Gastrocnemius medialis (tissue), 4 donors: ENCODE measurements around the gene IL3RA. TPM values are rescaled to one million over a fixed set of nuclear protein-coding genes. Genes with fewer than 3 reads are reported as not detected.

Source experiments
- ATAC-seq, 2 donors: fragments of 150-250 bp; one replicate each; pipeline ENCODE4 v1.9.1; 2016
- DNase-seq, 2 donors: peaks; one replicate each; pipeline ENCODE4 v3.0.0-alpha.2; 2019
- H3K27ac ChIP-seq, 4 donors: fragments of 200-600 bp; sonication (generic); 1 replicate in 1 of 4; 2 replicates in 3 of 4; pipeline ENCODE4 v1.5.1; 2016 to 2018; ENCODE audit warnings: mild to moderate bottlenecking in 2 of 4, moderate library complexity in 1 of 4
- H3K27me3 ChIP-seq, 3 donors: fragments of 200-600 bp; sonication (generic) in 2 of 3; 1 replicate in 1 of 3; 2 replicates in 2 of 3; pipeline versions ENCODE4 v1.5.1 to v1.6.0; 2016 to 2019; ENCODE audit warnings: mild to moderate bottlenecking in 1 of 3, moderate library complexity in 1 of 3
- H3K36me3 ChIP-seq, 2 donors: fragments of 200-600 bp; sonication (generic) in 1 of 2; one replicate each; pipeline ENCODE4 v1.5.1; 2017 to 2018
- H3K4me1 ChIP-seq, 2 donors: fragments of 200-600 bp; sonication (generic) in 1 of 2; one replicate each; pipeline ENCODE4 v1.5.1; 2016 to 2017; ENCODE audit warnings: mild to moderate bottlenecking in 2 of 2
- H3K4me3 ChIP-seq, 4 donors: fragments of 200-600 bp; sonication (generic) in 3 of 4; 1 replicate in 1 of 4; 2 replicates in 3 of 4; pipeline ENCODE4 v1.5.1; 2016 to 2019; ENCODE audit warnings: mild to moderate bottlenecking in 2 of 4
- H3K9me3 ChIP-seq, 3 donors: fragments of 200-600 bp; sonication (generic) in 2 of 3; 1 replicate in 1 of 3; 2 replicates in 2 of 3; pipeline ENCODE4 v1.5.1; 2016 to 2019
- POLR2A ChIP-seq, 2 donors: fragments of 450-650 bp; IDR thresholded peaks; one replicate each; pipeline ENCODE4 v1.6.1; 2017; ENCODE audit warnings: antibody characterized with exemption in 2 of 2, mild to moderate bottlenecking in 2 of 2, moderate library complexity in 2 of 2
- in situ Hi-C, 4 donors: fragments of 200-750 bp; cut with MboI; loops; one replicate each; pipeline versions ENCODE4 v1.15.0 to v1.8.0; 2017; ENCODE audit warnings: low sequenced_read_pairs in 4 of 4
- intact Hi-C: fragments of 100-400 bp; cut with DNase I; formaldehyde crosslinking; loops from one replicate; pipeline ENCODE4 v1.15.1; 2023; ENCODE audit warnings: low total_unique reads
- total RNA-seq, 4 donors: library from RNA; depleted of rRNA; stranded (reverse); fragments of >200 nt; gene quantifications; one replicate each; pipeline versions ENCODE4 v1.1.0 to v1.2.3, GENCODE V29; 2016
- TF ChIP-seq, protein P1 (sequence below), 5 experiments: fragments of 450-650 bp in 3 of 5; fragments of 200-600 bp in 2 of 5; sonication (generic) in 2 of 5; IDR thresholded peaks in 4 of 5; conservative IDR thresholded peaks in 1 of 5; 1 replicate in 4 of 5; 2 replicates in 1 of 5; pipeline ENCODE4 v1.5.1; 2016 to 2019; ENCODE audit warnings: antibody characterized with exemption in 5 of 5, mild to moderate bottlenecking in 3 of 5, moderate library complexity in 3 of 5

IL3RA gene
- total RNA-seq, 4 donors from 2014 or later = 2.8 to 8.0 (median 5.6) TPM

DNA sequence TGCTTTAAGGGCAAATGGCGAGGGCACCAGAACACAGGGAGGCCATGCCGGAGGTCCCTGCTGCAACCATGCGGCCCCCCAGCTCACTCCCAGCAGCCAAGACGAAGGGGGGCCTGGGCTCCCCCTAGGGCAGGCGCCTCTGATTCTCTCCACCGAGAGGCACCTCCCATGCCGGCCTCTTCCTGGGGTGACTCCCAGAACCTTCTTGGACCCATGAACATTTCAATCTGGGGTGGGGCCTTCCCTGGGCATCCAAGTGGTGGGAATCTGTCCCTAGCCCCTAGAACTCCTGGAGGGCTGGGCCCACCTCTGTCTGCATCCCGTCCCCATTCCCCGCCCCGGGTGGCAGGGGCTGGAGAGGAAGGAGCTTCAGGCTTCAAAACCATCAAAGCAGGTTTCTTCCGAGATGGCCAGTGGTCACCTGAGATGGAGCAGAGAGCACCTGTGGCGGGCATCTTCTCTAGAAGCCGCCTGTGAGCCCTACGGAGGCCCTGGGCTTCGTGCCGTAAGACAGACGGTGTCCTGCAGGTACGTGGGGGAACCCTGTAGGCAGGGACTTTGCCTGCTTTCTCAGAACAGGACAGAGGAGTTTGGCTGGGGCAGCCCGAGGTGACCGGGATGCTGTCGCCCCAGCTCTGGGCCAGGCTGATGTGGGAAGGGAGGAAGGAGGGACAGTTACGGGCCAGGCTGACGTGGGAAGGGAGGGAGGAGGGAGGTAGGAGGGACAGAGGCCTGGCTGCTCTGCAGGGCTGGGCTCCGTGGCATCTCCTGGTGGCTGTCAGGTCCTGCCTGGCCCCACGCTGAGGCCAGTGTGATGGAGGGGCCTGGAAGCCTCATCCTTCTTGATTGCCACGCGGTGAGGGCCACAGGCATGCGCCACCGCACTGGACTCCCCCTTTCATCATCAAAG, 62.1 kb downstream of the IL3RA start:
- H3K9me3 ChIP-seq = no peaks in the 10 kb centered on the region
- H3K27me3 ChIP-seq = no peaks in the 10 kb centered on the region
- in situ Hi-C loops = loop anchor here in 1 of 4 donors (10.0 kb wide), 1 partner anchor 56 kb away; the partner anchor contains the start of gene ASMTL
- peaks cover 0 to 33% of the 10 kb centered on the region in 2 donors for H3K36me3 ChIP-seq
- ATAC-seq (no peak), DNase-seq (no peak)
- TF ChIP-seq, protein P1, sequence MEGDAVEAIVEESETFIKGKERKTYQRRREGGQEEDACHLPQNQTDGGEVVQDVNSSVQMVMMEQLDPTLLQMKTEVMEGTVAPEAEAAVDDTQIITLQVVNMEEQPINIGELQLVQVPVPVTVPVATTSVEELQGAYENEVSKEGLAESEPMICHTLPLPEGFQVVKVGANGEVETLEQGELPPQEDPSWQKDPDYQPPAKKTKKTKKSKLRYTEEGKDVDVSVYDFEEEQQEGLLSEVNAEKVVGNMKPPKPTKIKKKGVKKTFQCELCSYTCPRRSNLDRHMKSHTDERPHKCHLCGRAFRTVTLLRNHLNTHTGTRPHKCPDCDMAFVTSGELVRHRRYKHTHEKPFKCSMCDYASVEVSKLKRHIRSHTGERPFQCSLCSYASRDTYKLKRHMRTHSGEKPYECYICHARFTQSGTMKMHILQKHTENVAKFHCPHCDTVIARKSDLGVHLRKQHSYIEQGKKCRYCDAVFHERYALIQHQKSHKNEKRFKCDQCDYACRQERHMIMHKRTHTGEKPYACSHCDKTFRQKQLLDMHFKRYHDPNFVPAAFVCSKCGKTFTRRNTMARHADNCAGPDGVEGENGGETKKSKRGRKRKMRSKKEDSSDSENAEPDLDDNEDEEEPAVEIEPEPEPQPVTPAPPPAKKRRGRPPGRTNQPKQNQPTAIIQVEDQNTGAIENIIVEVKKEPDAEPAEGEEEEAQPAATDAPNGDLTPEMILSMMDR (IDR thresholded peaks at IDR 0.05 in 4 of 5, conservative IDR thresholded peaks at IDR 0.05 in 1 of 5) = no peak
- no peak for TF ChIP-seq POLR2A (IDR thresholded peaks at IDR 0.05)
- H3K27ac ChIP-seq = no peak overlapping the region
- peaks cover 4 to 9% of the 10 kb centered on the region in 2 donors for H3K4me1 ChIP-seq
- no peak overlapping the region for H3K4me3 ChIP-seq
- intact Hi-C loops = loop anchor here (10.0 kb wide), 2 partner anchors 404 to 1206 kb away; no protein-coding TSS in a partner anchor

DNA sequence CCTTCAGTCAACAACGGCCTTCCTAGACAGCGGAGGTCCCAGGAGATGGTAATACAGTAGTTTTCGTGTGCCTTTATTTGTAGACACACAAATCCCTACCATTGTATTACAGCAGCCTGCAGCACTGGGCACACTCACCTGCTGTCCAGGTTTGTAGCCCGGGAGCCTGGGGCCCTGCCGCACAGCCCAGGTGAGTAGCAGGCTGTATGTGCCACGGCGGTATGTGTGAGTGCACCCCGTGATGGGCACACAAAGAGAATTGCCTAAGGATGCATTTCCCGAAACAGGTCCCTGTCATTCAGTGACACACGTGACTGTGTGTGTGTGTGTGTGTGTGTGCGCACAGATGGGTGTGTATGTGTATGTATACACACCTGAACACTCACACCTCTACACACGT, 63.5 kb downstream of the IL3RA start:
- no peak for ATAC-seq
- Histone ChIP-seq H3K4me3 (no peak overlapping the region), H3K9me3 (no peaks in the 10 kb centered on the region), H3K27me3 (no peaks in the 10 kb centered on the region), H3K36me3 (peaks cover 0 to 43% of the 10 kb centered on the region in 2 donors), H3K4me1 (no peaks in the 10 kb centered on the region), H3K27ac (no peak overlapping the region)
- in situ Hi-C loops = no loop called here
- DNase-seq = no peak
- TF ChIP-seq, protein P1 (IDR thresholded peaks at IDR 0.05 in 4 of 5, conservative IDR thresholded peaks at IDR 0.05 in 1 of 5) = no peak
- TF ChIP-seq POLR2A (IDR thresholded peaks at IDR 0.05) = no peak
- intact Hi-C loops = no loop called here

DNA sequence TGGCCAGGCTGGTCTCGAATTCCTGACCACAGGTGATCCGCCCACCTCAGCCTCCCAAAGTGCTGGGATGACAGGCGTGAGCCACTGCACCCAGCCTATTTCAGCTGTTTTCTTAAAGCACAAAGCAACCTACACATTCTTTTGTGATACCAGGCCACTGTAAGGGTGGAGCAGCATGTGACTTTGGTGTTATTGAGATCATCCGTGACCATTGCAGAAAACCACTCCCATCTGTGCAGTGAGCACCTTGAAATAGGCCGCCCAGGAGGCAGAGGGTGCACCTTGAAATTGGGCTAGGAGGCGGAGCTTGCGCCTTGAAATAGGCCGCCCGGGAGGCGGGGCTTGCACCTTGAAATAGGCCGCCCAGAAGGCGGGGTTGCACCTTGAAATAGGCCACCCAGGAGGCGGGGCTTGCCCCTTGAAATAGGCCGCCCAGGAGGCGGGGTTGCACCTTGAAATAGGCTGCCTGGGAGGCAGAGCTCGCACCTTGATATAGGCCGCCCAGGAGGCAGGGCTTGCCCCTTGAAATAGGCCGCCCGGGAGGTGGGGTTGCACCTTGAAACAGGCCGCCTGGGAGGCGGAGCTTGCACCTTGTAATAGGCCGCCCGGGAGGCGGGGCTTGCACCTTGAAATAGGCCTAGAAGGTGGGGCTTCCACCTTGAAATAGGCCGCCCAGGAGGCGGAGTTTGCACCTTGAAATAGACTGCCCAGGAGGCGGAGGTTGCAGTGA, 64.3 kb downstream of the IL3RA start:
- ATAC-seq = no peak
- in situ Hi-C loops = no loop called here
- peaks cover 0 to 47% of the 10 kb centered on the region in 2 donors for H3K36me3 ChIP-seq

DNA sequence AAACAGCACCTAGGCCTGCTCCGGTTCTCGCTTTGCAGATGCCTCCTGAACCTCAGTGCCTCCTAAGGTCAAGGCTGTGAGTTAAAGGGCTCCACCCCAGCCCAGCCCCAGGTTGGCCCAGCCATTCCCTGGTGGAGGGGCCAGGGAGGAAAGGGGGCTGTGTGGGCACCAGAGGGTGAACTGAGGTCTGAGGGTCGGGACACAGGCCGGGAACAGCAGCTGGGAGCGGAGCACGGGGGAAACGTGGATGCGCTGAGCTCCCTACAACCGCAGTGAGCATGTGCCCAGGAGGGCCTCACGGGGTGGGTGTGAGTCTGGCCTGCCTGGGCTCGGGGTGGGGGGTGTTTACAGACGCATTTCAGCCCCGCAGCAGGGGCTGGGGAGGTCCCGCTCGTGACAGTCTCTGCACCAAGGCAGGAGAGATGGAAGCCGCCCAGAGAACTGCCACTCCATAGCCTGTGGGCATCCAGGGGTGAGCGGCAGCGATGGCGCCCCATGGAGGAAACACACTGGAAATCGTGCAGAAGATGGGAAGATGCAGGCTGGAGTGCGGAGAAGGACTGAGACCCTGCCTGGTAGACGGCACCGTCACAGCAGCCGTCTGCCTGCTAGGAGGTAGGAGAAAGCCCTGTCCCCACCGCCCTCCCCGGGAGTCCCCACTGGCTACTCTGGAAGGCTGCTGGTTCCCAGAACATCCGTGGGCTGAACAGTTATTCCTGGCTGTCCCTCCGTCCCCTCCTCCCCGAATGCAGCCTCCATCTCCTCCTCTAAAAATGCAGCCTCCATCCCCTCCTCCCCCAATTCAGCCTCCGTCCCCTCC, 65.2 kb downstream of the IL3RA start:
- intact Hi-C loops (no loop called here), in situ Hi-C loops (no loop called here)
- peaks cover 0 to 51% of the 10 kb centered on the region in 2 donors for H3K36me3 ChIP-seq
- ATAC-seq (no peak), DNase-seq (no peak)
- TF ChIP-seq POLR2A (IDR thresholded peaks at IDR 0.05) = no peak
- TF ChIP-seq, protein P1 (IDR thresholded peaks at IDR 0.05 in 4 of 5, conservative IDR thresholded peaks at IDR 0.05 in 1 of 5) = no peak
- no peaks in the 10 kb centered on the region for H3K9me3 ChIP-seq
- H3K27ac ChIP-seq = no peak overlapping the region
- H3K4me1 ChIP-seq = no peaks in the 10 kb centered on the region
- H3K4me3 ChIP-seq = no peak overlapping the region
- no peaks in the 10 kb centered on the region for H3K27me3 ChIP-seq

More for the DNA sequence above, 64.3 kb downstream of the IL3RA start:
- Histone ChIP-seq H3K27me3 (no peaks in the 10 kb centered on the region), H3K27ac (no peak overlapping the region), H3K4me1 (no peaks in the 10 kb centered on the region), H3K9me3 (no peaks in the 10 kb centered on the region), H3K4me3 (no peak overlapping the region)
- TF ChIP-seq POLR2A (IDR thresholded peaks at IDR 0.05) = no peak
- TF ChIP-seq, protein P1 (IDR thresholded peaks at IDR 0.05 in 4 of 5, conservative IDR thresholded peaks at IDR 0.05 in 1 of 5) = no peak
- no peak for DNase-seq
- intact Hi-C loops = no loop called here
